IMR-90 (cell line): ENCODE measurements around the gene UQCRC2. TPM values are rescaled to one million over a fixed set of nuclear protein-coding genes. Genes with fewer than 3 reads are reported as not detected.

Experiments
- ATAC-seq: fragments of 200-7000 bp; cut with Tn5 transposase; 2 replicates; pipeline ENCODE4 v1.9.1; 2020; ENCODE audit warnings: low read depth, mild to moderate bottlenecking, moderate library complexity
- BruUV-seq: library from RNA; stranded (reverse); fragments of 400-500 nt; replicated peaks from 2 replicates; lab custom pipeline; 2021; lab: Mats Ljungman, UMichigan
- CTCF ChIA-PET: fragments of 300-600 bp; formaldehyde crosslinking; extraction: SDS; loops from one replicate; lab custom pipeline; 2021; ENCODE audit warnings: antibody characterized with exemption; lab: Yijun Ruan, JAX
- POLR2A ChIA-PET: fragments of 300-600 bp; sonication (Branson Sonifier 250); formaldehyde crosslinking; loops from one replicate; lab custom pipeline; 2022; ENCODE audit warnings: antibody characterized with exemption; ENCODE audit not compliant: unreplicated experiment; lab: Charles Lee
- DNase-seq: peaks from one replicate; pipeline ENCODE4 v3.0.0; 2013
- H2AFZ ChIP-seq: replicated peaks from 2 replicates; pipeline ENCODE3; 2013; ENCODE audit warnings: low read length, mild to moderate bottlenecking; ENCODE audit not compliant: poor library complexity
- H2AK5ac ChIP-seq: 2 replicates; pipeline ENCODE4 v1.6.1; 2013; ENCODE audit warnings: low read depth, low read length, inconsistent platforms
- H2AK9ac ChIP-seq: replicated peaks from 2 replicates; pipeline ENCODE3; 2013; ENCODE audit warnings: mild to moderate bottlenecking, low read depth, low read length, moderate library complexity; ENCODE audit not compliant: poor library complexity
- H2BK120ac ChIP-seq: 2 replicates; pipeline ENCODE4 v1.6.1; 2013; ENCODE audit warnings: low read depth, low read length, inconsistent platforms
- H2BK15ac ChIP-seq: 3 replicates; pipeline ENCODE4 v1.6.1; 2013; ENCODE audit warnings: low read depth, low read length, inconsistent platforms
- H2BK20ac ChIP-seq: 2 replicates; pipeline ENCODE4 v1.6.1; 2013; ENCODE audit warnings: low read depth, mild to moderate bottlenecking, inconsistent platforms, low read length, moderate library complexity
- H2BK5ac ChIP-seq: 2 replicates; pipeline ENCODE4 v1.6.1; 2013; ENCODE audit warnings: mild to moderate bottlenecking, low read depth, low read length, inconsistent platforms; ENCODE audit not compliant: poor library complexity, severe bottlenecking
- H3K14ac ChIP-seq: replicated peaks from 2 replicates; pipeline ENCODE4 v1.6.1; 2013; ENCODE audit warnings: low read depth, low read length, inconsistent platforms
- H3K18ac ChIP-seq: 2 replicates; pipeline ENCODE4 v1.6.1; 2013; ENCODE audit warnings: low read depth, low read length, control low read depth
- H3K23ac ChIP-seq: 2 replicates; pipeline ENCODE4 v1.6.1; 2013; ENCODE audit warnings: low read depth, low read length, inconsistent platforms
- H3K27ac ChIP-seq: 2 replicates; pipeline ENCODE4 v1.5.1; 2013; ENCODE audit warnings: mild to moderate bottlenecking, control low read depth, low read length; ENCODE audit not compliant: insufficient read depth
- H3K27me3 ChIP-seq: 2 replicates; pipeline ENCODE4 v1.6.1; 2013; ENCODE audit warnings: low read length; ENCODE audit not compliant: control insufficient read depth, insufficient read depth
- H3K36me3 ChIP-seq: 2 replicates; pipeline ENCODE4 v1.6.1; 2013; ENCODE audit warnings: low read length, mixed read lengths; ENCODE audit not compliant: control insufficient read depth, insufficient read depth
- H3K4ac ChIP-seq: 2 replicates; pipeline ENCODE4 v1.6.1; 2013; ENCODE audit warnings: low read depth, low read length, inconsistent platforms
- H3K4me1 ChIP-seq: 2 replicates; pipeline ENCODE4 v1.6.1; 2013; ENCODE audit warnings: low read length, mixed read lengths; ENCODE audit not compliant: control insufficient read depth, insufficient read depth
- H3K4me2 ChIP-seq: 2 replicates; pipeline ENCODE4 v1.6.1; 2013; ENCODE audit warnings: low read depth, mild to moderate bottlenecking, control low read depth, low read length, moderate library complexity
- H3K4me3 ChIP-seq: 2 replicates; pipeline ENCODE4 v1.5.1; 2013; ENCODE audit warnings: low read depth, mild to moderate bottlenecking, control low read depth, low read length, moderate library complexity; ENCODE audit not compliant: insufficient read depth
- H3K56ac ChIP-seq: 2 replicates; pipeline ENCODE4 v1.6.1; 2013; ENCODE audit warnings: low read length, inconsistent platforms; ENCODE audit not compliant: insufficient read depth; ENCODE audit errors: extremely low read depth
- H3K79me1 ChIP-seq, 2 experiments: 2 replicates each; pipeline ENCODE4 v1.6.1; 2013; ENCODE audit warnings: low read length in 2 of 2, inconsistent platforms in 1 of 2, low read depth in 1 of 2
- H3K9ac ChIP-seq: 2 replicates; pipeline ENCODE4 v1.6.1; 2013; ENCODE audit warnings: low read depth, low read length, control low read depth
- H3K9me1 ChIP-seq: 2 replicates; pipeline ENCODE4 v1.6.1; 2013; ENCODE audit warnings: low read length, inconsistent platforms; ENCODE audit not compliant: insufficient read depth
- H3K9me3 ChIP-seq: 2 replicates; pipeline ENCODE4 v1.6.1; 2013; ENCODE audit warnings: low read length; ENCODE audit not compliant: control insufficient read depth, insufficient read depth
- H4K20me1 ChIP-seq: 2 replicates; pipeline ENCODE4 v1.6.1; 2013; ENCODE audit warnings: low read length, inconsistent platforms; ENCODE audit not compliant: insufficient read depth
- H4K5ac ChIP-seq: 2 replicates; pipeline ENCODE4 v1.6.1; 2013; ENCODE audit warnings: mild to moderate bottlenecking, low read depth, low read length, control low read depth
- H4K8ac ChIP-seq, 2 experiments: 2 replicates each; pipeline ENCODE4 v1.6.1; 2013; ENCODE audit warnings: low read depth in 2 of 2, low read length in 2 of 2, control low read depth in 1 of 2, inconsistent platforms in 1 of 2
- H4K91ac ChIP-seq: 2 replicates; pipeline ENCODE4 v1.6.1; 2013; ENCODE audit warnings: low read depth, low read length, inconsistent platforms; ENCODE audit not compliant: insufficient read depth
- CHD1 ChIP-seq: IDR thresholded peaks from 2 replicates; pipeline ENCODE4 v1.6.1; 2012; ENCODE audit warnings: low read depth, low read length, improper control_type of control experiment
- CTCF ChIP-seq: conservative IDR thresholded peaks from 2 replicates; pipeline ENCODE4 v1.5.1; 2012; ENCODE audit warnings: mild to moderate bottlenecking, low read depth, low read length, improper control_type of control experiment
- FOS ChIP-seq: fragments of 150-350 bp; IDR thresholded peaks from 2 replicates; pipeline ENCODE4 v1.6.1; 2016; ENCODE audit warnings: low read depth, low read length
- MAFK ChIP-seq: IDR thresholded peaks from 2 replicates; pipeline ENCODE4 v1.6.1; 2012; ENCODE audit warnings: low read depth, low read length, improper control_type of control experiment
- NFE2L2 ChIP-seq: fragments of 150-350 bp; IDR thresholded peaks from 2 replicates; pipeline ENCODE4 v1.6.1; 2016; ENCODE audit warnings: low read depth, mild to moderate bottlenecking, low read length
- RCOR1 ChIP-seq: IDR thresholded peaks from 2 replicates; pipeline ENCODE4 v1.6.1; 2012; ENCODE audit warnings: mild to moderate bottlenecking, low read length, improper control_type of control experiment; ENCODE audit not compliant: insufficient replicate concordance
- WGBS, 2 experiments: methylation state at CpG; one replicate each; pipeline versions ENCODE4 v1.1.5 to v1.1.7; 2013; ENCODE audit warnings: missing lambda C conversion rate in 2 of 2; ENCODE audit not compliant: insufficient read length in 1 of 2; ENCODE audit errors: extremely low coverage in 2 of 2; 5-methylcytosine and 5-hydroxymethylcytosine counted together
- dilution Hi-C: fragments of 300-500 bp; cut with HindIII; formaldehyde crosslinking; loops from one replicate; pipeline ENCODE4 v1.14.3; 2018; ENCODE audit warnings: low sequenced_read_pairs; ENCODE audit not compliant: unreplicated experiment
- in situ Hi-C: fragments of 300-500 bp; cut with MboI; formaldehyde crosslinking; loops from 3 replicates; pipeline ENCODE4 v1.14.3; 2019; ENCODE audit warnings: low sequenced_read_pairs, inconsistent platforms, mixed read lengths
- intact Hi-C: fragments of 100-400 bp; cut with micrococcal nuclease; formaldehyde crosslinking; loops from 2 replicates; pipeline ENCODE4 v1.10.0; 2022
- polyA plus RNA-seq, 3 experiments: library from polyadenylated mRNA; depleted of rRNA; stranded (reverse); fragments of >200 nt; gene quantifications; 2 replicates each; pipeline ENCODE4 v1.2.3, GENCODE V29; 2012; ENCODE audit warnings: low replicate concordance in 1 of 3
- total RNA-seq: library from RNA; depleted of rRNA; stranded (reverse); fragments of >200 nt; gene quantifications from 2 replicates; pipeline ENCODE4 v1.2.3, GENCODE V29; 2012

UQCRC2 gene
- total and polyA plus RNA-seq, 2 of the 4 experiments (the other 2 are of a cell fraction): 191 to 284 TPM

DNA sequence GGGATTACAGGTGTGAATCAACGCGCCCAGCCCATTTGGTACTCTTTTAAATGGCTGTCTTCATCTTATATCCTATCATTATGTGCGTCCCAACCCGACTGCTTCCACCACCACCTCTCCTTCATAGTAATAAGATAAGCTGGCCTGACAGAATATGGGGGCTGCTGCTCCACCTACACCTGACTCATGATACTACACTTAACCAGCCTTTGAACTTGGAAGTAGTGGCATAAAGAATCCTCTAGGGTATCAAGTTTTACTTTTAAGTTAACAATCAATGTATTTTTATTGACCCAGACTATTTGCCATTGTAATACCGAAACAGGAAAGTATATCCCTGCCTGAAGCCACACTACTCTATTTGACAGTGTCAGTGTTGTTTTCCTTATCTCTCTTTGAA lies 28.9 kb downstream of the UQCRC2 start:
- Histone ChIP-seq H3K4me1 (no peaks in the 10 kb centered on the region), H4K8ac (no peak overlapping the region), H2AK5ac (no peak overlapping the region), H2BK5ac (no peak overlapping the region), H4K91ac (no peak overlapping the region), H3K23ac (no peak overlapping the region), H3K4ac (no peak overlapping the region), H3K27ac (no peak overlapping the region), H3K9ac (no peak overlapping the region), H3K9me1 (no peaks in the 10 kb centered on the region), H3K36me3 (peaks cover 43% of the 10 kb centered on the region), H3K56ac (no peak overlapping the region), H2AK9ac (no peak overlapping the region), H3K79me1 (no peaks in the 10 kb centered on the region), H4K20me1 (no peaks in the 10 kb centered on the region), H3K14ac (no peak overlapping the region), H3K18ac (no peak overlapping the region), H3K4me3 (no peak overlapping the region), H2AFZ (no peak overlapping the region), H2BK15ac (no peak overlapping the region), H2BK20ac (no peak overlapping the region), H2BK120ac (no peak overlapping the region), H4K5ac (no peak overlapping the region), H3K27me3 (no peaks in the 10 kb centered on the region), H3K4me2 (no peak overlapping the region), H3K9me3 (no peaks in the 10 kb centered on the region)
- dilution Hi-C loops (no loop called here), intact Hi-C loops (no loop called here), in situ Hi-C loops (no loop called here)
- BruUV-seq: no TSS peak
- WGBS, 2 experiments: 100% methylated on average over 1 of the region's 5 CpGs; no CpG with 5 or more reads in 1 of the 2 experiments
- CTCF ChIA-PET: interaction anchor here (0.9 kb wide), 1 partner anchor 96 kb away, joined by 3 read pairs; no protein-coding TSS in a partner anchor
- no peak for TF ChIP-seq FOS
- TF ChIP-seq CTCF: no peak
- no peak for TF ChIP-seq CHD1
- TF ChIP-seq RCOR1: no peak
- TF ChIP-seq NFE2L2: no peak
- TF ChIP-seq MAFK: no peak
- POLR2A ChIA-PET: no interaction called here
- DNase-seq: no peak
- no peak for ATAC-seq
